Activated T-helper 17 cell treated with anti-CD3 and anti-CD28 coated beads, Interleukin-2, amount 50 U/mL, for 72 hours (primary cell): Measurements from ENCODE around the gene ATP2A1. TPM values are rescaled to one million over a fixed set of nuclear protein-coding genes. Genes with fewer than 3 reads are reported as not detected.
A peak's percentile ranks its signal among the peaks of the same experiment; 100 is the strongest.
"Not testable (repeated sequence)": the region's sequence is repeated elsewhere in the genome, so short reads cannot be mapped to it uniquely, and the experiment has no call there.

Source experiments
- ATAC-seq: fragments of 150-1000 bp; cut with Tn5 transposase; replicated peaks from 2 replicates; pipeline ENCODE4 v1.10.0; 2021; ENCODE audit warnings: mild to moderate bottlenecking, moderate library complexity
- H3K27ac Mint-ChIP-seq: one replicate; pipeline ENCODE4 v1.8.0; 2022; ENCODE audit warnings: mixed read lengths
- H3K27me3 Mint-ChIP-seq: one replicate; pipeline ENCODE4 v1.8.0; 2022; ENCODE audit warnings: mixed read lengths
- H3K36me3 Mint-ChIP-seq: one replicate; pipeline ENCODE4 v1.8.0; 2022; ENCODE audit warnings: low read depth, mild to moderate bottlenecking, mixed read lengths
- H3K4me1 Mint-ChIP-seq: one replicate; pipeline ENCODE4 v1.8.0; 2022; ENCODE audit warnings: mixed read lengths
- H3K4me3 Mint-ChIP-seq: one replicate; pipeline ENCODE4 v1.8.0; 2022; ENCODE audit warnings: mild to moderate bottlenecking, mixed read lengths
- H3K9me3 Mint-ChIP-seq: one replicate; pipeline ENCODE4 v1.8.0; 2022; ENCODE audit warnings: mixed read lengths
- total RNA-seq, 2 donors: library from RNA; stranded (reverse); gene quantifications; one replicate each; pipeline ENCODE4 v1.2.3, GENCODE V29; 2022

ATP2A1 gene
- total RNA-seq, 2 donors from 2014 or later, result 2.2 to 3.1 TPM

GRCh38 chr16:28923652-28924398 is 45.5 kb downstream of the ATP2A1 start:
- H3K36me3 Mint-ChIP-seq, result peaks cover 41% of the 10 kb centered on the region
- H3K27ac Mint-ChIP-seq, result peak overlapping the region; percentile 71
- no peaks in the 10 kb centered on the region for H3K27me3 Mint-ChIP-seq
- peaks cover 14% of the 10 kb centered on the region for H3K4me1 Mint-ChIP-seq
- no peaks in the 10 kb centered on the region for H3K9me3 Mint-ChIP-seq
- H3K4me3 Mint-ChIP-seq, result peak overlapping the region; percentile 100
- ATAC-seq, result no peak

- Mint-ChIP-seq H3K4me3 (peak overlapping the region; percentile 100), H3K27me3 (no peaks in the 10 kb centered on the region), H3K9me3 (no peaks in the 10 kb centered on the region), H3K36me3 (peaks cover 35% of the 10 kb centered on the region), H3K4me1 (peaks cover 14% of the 10 kb centered on the region), H3K27ac (peak overlapping the region; percentile 100)
- ATAC-seq, result no peak
These were observed 46.1 kb downstream of the ATP2A1 start for GRCh38 chr16:28924399-28924761.

- ATAC-seq, result peak; percentile 89
- H3K36me3 Mint-ChIP-seq, result peaks cover 30% of the 10 kb centered on the region
- no peaks in the 10 kb centered on the region for H3K9me3 Mint-ChIP-seq
These were observed 46.6 kb downstream of the ATP2A1 start, which contains the start of gene RABEP2 for GRCh38 chr16:28924762-28925385. Gene RABEP2, minus strand, starts transcription at chr16:28925238. Its CDS starts 75 bp downstream, at chr16:28925163.

GRCh38 chr16:28925386-28926228 is 47.3 kb downstream of the ATP2A1 start:
- Mint-ChIP-seq H3K27ac (peak overlapping the region; percentile 100), H3K27me3 (no peaks in the 10 kb centered on the region), H3K4me3 (peak overlapping the region; percentile 100), H3K36me3 (peaks cover 29% of the 10 kb centered on the region), H3K9me3 (no peaks in the 10 kb centered on the region), H3K4me1 (peaks cover 14% of the 10 kb centered on the region)
- peak; percentile 78 for ATAC-seq

More at GRCh38 chr16:28924762-28925385, 46.6 kb downstream of the ATP2A1 start, which contains the start of gene RABEP2:
- Mint-ChIP-seq H3K27ac (peak within 1 kb of the TSS; percentile 100), H3K27me3 (no peaks in the 10 kb centered on the region), H3K4me3 (peak within 1 kb of the TSS; percentile 100), H3K4me1 (peaks cover 14% of the 10 kb centered on the region)

GRCh38 chr16:28926284-28926683 is 48.0 kb downstream of the ATP2A1 start:
- not testable (repeated sequence) for H3K27me3 Mint-ChIP-seq, H3K9me3 Mint-ChIP-seq
- H3K4me1 Mint-ChIP-seq, result peaks cover 14% of the 10 kb centered on the region

GRCh38 chr16:28927815-28928214 is 49.5 kb downstream of the ATP2A1 start:
- Mint-ChIP-seq H3K27me3 (no peaks in the 10 kb centered on the region), H3K27ac (no peak overlapping the region), H3K9me3 (no peaks in the 10 kb centered on the region), H3K36me3 (peaks cover 19% of the 10 kb centered on the region), H3K4me1 (peaks cover 14% of the 10 kb centered on the region), H3K4me3 (no peak overlapping the region)
- no peak for ATAC-seq

More at GRCh38 chr16:28926284-28926683, 48.0 kb downstream of the ATP2A1 start:
- not testable (repeated sequence) for ATAC-seq
- peaks cover 24% of the 10 kb centered on the region for H3K36me3 Mint-ChIP-seq
- peak overlapping the region; percentile 100 for H3K27ac Mint-ChIP-seq
- H3K4me3 Mint-ChIP-seq, result peak overlapping the region; percentile 100

- peaks cover 6% of the 10 kb centered on the region for H3K36me3 Mint-ChIP-seq
- no peak for ATAC-seq
- no peaks in the 10 kb centered on the region for H3K27me3 Mint-ChIP-seq
- no peak overlapping the region for H3K4me3 Mint-ChIP-seq
- peak overlapping the region; percentile 86 for H3K27ac Mint-ChIP-seq
- no peaks in the 10 kb centered on the region for H3K9me3 Mint-ChIP-seq
- peaks cover 16% of the 10 kb centered on the region for H3K4me1 Mint-ChIP-seq
These were observed 51.9 kb downstream of the ATP2A1 start for GRCh38 chr16:28930203-28930602.

GRCh38 chr16:28930652-28931051 is 52.4 kb downstream of the ATP2A1 start:
- H3K4me1 Mint-ChIP-seq, result peaks cover 18% of the 10 kb centered on the region
- H3K36me3 Mint-ChIP-seq, result peaks cover 3% of the 10 kb centered on the region
- H3K9me3 Mint-ChIP-seq, result no peaks in the 10 kb centered on the region
- no peak for ATAC-seq
- H3K4me3 Mint-ChIP-seq, result no peak overlapping the region
- peak overlapping the region; percentile 86 for H3K27ac Mint-ChIP-seq
- H3K27me3 Mint-ChIP-seq, result no peaks in the 10 kb centered on the region

GRCh38 chr16:28931801-28932225 is 53.5 kb downstream of the ATP2A1 start, which contains the start of gene CD19:
Gene CD19, plus strand, starts transcription at chr16:28931971. Its CDS starts 30 bp downstream, at chr16:28932001.
- ATAC-seq, result no peak
- Mint-ChIP-seq H3K4me1 (peaks cover 20% of the 10 kb centered on the region), H3K4me3 (no peak within 1 kb of the TSS), H3K36me3 (no peaks in the 10 kb centered on the region), H3K9me3 (no peaks in the 10 kb centered on the region), H3K27ac (peak within 1 kb of the TSS; percentile 86), H3K27me3 (no peaks in the 10 kb centered on the region)

GRCh38 chr16:28932339-28933141 is 54.3 kb downstream of the ATP2A1 start:
- Mint-ChIP-seq H3K9me3 (no peaks in the 10 kb centered on the region), H3K4me3 (no peak overlapping the region), H3K27me3 (no peaks in the 10 kb centered on the region), H3K4me1 (peaks cover 20% of the 10 kb centered on the region), H3K36me3 (no peaks in the 10 kb centered on the region), H3K27ac (no peak overlapping the region)
- ATAC-seq, result no peak

GRCh38 chr16:28933171-28933570 is 54.9 kb downstream of the ATP2A1 start:
- Mint-ChIP-seq H3K36me3 (no peaks in the 10 kb centered on the region), H3K4me1 (peaks cover 20% of the 10 kb centered on the region), H3K9me3 (no peaks in the 10 kb centered on the region), H3K27me3 (no peaks in the 10 kb centered on the region), H3K4me3 (no peak overlapping the region), H3K27ac (no peak overlapping the region)
- no peak for ATAC-seq

- Mint-ChIP-seq H3K4me3 (peak overlapping the region; percentile 87), H3K27ac (peak overlapping the region; percentile 81), H3K27me3 (no peaks in the 10 kb centered on the region), H3K4me1 (peaks cover 20% of the 10 kb centered on the region), H3K36me3 (no peaks in the 10 kb centered on the region), H3K9me3 (no peaks in the 10 kb centered on the region)
- no peak for ATAC-seq
These were observed 57.1 kb downstream of the ATP2A1 start for GRCh38 chr16:28935346-28935745.

GRCh38 chr16:28935924-28936783 is 57.9 kb downstream of the ATP2A1 start:
- ATAC-seq, result peak; percentile 99
- peak overlapping the region; percentile 87 for H3K4me3 Mint-ChIP-seq
- peaks cover 20% of the 10 kb centered on the region for H3K4me1 Mint-ChIP-seq
- no peaks in the 10 kb centered on the region for H3K9me3 Mint-ChIP-seq
- H3K36me3 Mint-ChIP-seq, result no peaks in the 10 kb centered on the region
- H3K27ac Mint-ChIP-seq, result peak overlapping the region; percentile 81
- no peaks in the 10 kb centered on the region for H3K27me3 Mint-ChIP-seq
